C4-2B (cell line): ENCODE measurements around the gene RASSF7.

ENCODE experiments used
- H3K27ac ChIP-seq: fragments of 450-650 bp; 2 replicates; pipeline ENCODE4 v1.5.1; 2017
- ZFX ChIP-seq: fragments of 450-650 bp; IDR thresholded peaks from 2 replicates; pipeline ENCODE4 v1.6.1; 2017
- TF ChIP-seq, protein P1 (sequence below): fragments of 450-650 bp; conservative IDR thresholded peaks from 2 replicates; pipeline ENCODE4 v1.5.1; 2017; ENCODE audit warnings: mild to moderate bottlenecking

The RASSF7 gene

DNA sequence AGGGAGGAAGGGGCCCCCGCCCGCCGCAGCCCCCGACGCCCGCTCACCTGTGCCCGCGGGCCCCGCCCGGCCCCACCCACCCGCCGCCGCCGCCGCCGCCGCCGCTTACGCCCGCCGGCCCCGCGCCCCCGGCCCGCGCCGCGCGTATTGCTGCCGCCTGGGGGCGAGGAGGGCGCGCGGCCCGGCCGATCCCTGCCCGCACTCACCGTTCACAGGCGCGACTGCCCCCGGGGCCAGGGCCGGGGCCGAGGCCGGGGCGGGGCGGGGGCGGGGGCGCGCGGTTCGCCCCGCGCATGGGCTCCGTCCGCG lies 25.6 kb upstream of the RASSF7 start:
- TF ChIP-seq, protein P1, sequence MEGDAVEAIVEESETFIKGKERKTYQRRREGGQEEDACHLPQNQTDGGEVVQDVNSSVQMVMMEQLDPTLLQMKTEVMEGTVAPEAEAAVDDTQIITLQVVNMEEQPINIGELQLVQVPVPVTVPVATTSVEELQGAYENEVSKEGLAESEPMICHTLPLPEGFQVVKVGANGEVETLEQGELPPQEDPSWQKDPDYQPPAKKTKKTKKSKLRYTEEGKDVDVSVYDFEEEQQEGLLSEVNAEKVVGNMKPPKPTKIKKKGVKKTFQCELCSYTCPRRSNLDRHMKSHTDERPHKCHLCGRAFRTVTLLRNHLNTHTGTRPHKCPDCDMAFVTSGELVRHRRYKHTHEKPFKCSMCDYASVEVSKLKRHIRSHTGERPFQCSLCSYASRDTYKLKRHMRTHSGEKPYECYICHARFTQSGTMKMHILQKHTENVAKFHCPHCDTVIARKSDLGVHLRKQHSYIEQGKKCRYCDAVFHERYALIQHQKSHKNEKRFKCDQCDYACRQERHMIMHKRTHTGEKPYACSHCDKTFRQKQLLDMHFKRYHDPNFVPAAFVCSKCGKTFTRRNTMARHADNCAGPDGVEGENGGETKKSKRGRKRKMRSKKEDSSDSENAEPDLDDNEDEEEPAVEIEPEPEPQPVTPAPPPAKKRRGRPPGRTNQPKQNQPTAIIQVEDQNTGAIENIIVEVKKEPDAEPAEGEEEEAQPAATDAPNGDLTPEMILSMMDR, result peak; percentile 82
- TF ChIP-seq ZFX, result no peak
- H3K27ac ChIP-seq, result peak overlapping the region; percentile 95

DNA sequence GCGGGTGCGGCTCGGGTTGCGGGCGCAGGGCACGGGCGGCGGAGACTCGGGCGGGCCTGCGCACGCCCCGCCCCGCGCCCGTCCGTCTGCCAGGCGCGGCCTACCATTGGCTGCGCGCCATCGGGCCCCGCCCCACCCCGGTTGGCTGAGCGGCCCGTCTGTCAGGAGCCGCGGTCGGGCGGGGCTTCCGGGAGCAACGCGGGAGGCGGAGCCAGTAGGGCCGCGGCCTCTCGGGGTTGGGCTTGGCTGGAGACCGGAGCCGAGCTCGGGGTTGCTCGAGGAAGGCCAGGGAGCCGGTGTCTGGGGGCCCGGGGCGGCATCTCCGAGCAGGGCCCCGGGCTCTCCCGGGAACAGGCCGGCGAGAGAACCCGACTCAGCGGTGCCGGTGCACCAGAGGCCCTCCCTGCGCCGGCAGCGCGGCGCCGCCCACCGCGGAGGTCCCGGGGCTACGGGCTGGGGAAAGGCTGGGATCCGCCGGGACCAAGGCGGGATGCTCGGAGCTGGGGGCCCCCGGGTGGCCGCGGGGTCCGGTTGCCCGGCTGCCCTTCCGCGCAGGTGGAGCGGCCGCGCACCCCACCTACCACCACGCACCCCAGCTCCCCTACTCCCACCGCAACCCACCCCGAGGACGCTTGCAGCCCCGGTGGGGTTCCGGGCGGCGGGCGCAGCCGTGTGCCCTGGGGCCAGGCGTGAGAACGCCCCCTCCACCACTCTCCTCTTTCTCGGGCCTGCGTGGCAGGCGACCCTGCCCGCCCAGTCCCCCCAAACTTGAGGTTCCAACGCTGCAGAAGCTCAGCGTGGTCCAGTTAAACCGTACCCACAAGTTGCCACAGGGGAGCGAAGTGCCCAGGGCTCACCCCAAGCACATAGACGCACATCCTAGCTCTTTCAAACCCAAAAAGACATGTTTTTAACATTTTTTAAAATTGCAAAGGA lies 25.0 kb upstream of the RASSF7 start, which contains the start of gene HRAS:
Gene HRAS, minus strand, starts transcription at position 58 of the 936 bp plus-strand sequence.
- peak within 1 kb of the TSS; percentile 95 for H3K27ac ChIP-seq
- TF ChIP-seq ZFX, result no peak
- TF ChIP-seq, protein P1, result no peak; the same call in 1 of the 2 replicates

DNA sequence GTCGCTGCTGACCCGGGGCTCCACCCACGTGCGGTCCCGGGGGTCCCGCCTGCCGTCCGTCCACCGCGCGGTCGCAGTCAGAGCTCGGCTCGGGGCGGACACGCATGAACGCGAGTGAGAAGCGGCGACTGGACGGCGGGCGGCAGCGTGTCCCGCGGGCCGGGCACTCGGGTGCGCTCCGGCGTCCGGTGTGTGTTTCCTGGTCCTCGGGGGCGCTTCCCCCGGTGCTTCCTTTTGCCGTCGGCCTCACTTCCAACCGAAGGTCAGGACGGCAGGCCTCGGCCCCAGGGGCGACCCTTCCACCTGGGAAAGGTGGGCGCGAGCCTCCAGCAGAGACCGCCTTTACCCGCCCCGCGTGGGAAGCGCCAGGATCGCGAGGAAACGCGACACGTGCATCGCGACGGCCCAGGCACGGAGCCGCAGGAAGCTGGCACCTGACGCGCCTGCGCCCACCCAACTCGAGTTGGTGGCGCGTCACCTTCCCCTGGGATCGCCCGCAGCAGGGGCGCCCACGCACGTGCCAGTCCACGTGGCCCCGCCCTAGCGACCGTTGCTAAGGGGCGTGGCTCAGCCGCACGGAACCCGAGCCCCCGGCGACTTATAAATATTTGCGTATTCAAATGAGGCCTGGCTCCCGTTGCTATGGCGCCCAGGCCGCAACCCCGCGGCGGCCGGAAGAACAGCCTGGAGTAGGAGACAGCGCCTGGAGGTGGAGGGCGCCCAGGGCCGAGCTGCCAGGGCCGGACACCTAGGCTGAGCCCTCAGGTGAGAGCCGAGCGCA lies 23.7 kb upstream of the RASSF7 start, which contains the start of gene LRRC56:
Gene LRRC56, plus strand, starts transcription at position 687 of the 781 bp plus-strand sequence. CDS start 3,158 bp downstream, outside the sequence.
- no peak for TF ChIP-seq ZFX
- TF ChIP-seq, protein P1, result no peak
- H3K27ac ChIP-seq, result peak within 1 kb of the TSS; percentile 95

DNA sequence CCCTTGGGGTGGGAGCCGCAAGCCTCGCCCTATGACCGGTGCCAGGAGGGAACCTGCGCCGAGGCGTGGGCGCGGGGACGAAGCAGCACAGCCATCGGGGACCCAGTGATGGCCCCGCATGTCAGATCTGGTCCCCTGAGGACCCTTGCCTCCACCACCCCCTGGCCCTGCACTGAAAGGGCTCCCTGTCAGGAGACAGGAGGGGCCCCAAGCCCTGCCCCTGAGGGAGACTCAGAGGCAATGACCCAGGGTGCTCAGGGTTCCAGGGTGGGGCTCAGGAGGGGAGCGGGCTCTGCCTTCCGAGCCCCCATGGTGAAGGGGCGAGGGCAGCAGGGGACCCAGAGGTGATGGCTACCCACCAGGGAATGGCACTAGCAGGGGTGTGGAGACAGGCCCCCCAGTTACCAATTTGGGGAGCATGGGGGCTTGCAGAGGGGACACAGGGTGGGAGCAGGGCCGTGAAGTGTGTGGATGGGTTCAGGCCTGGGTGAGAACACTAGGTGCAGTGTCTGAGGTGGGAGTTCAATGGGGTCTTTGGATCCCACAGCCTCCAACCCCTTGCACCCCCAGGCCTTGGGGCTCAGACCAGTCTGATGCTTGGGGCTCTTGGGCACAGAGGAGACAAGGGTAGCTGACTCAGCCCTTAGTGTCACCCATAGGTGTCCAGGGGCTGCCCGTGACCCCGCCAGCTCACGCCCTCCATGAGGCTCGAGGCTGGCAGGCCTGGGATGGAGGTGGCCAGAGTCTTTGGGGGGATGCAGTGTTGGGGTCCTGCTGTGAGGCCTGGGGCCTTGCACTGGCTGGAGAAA lies 22.9 kb upstream of the RASSF7 start:
- peak overlapping the region; percentile 95 for H3K27ac ChIP-seq
- TF ChIP-seq ZFX, result no peak
- TF ChIP-seq, protein P1, result no peak

DNA sequence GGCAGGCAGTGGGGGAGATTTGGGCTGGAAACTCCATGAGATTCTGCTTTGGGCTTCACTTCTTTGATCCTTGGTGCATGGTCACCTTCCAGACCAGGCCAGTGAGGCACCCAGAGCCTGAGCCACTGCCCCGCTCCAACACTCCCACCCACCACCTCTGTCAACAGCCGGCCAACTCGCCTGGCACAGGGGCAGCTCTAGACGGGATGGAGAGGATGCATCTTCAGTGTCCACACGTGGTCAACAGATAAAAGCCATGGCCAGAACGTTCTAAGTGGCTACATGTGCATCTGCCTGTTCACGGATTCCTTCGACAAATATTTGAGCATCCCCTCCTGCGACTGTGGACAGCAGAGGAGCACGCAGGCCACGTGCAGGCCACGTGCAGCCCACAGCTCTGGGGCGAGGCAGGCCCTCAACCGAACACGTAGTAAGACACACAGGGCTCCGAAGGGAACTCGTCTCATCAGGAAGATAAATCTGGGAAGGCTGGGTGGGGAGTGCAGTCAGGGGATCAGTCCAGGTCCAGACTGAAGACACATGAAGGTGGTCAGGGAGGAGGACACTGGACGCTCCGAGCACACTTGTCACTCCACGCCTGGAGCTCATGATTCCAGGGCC lies 22.2 kb upstream of the RASSF7 start:
- TF ChIP-seq, protein P1, result no peak
- no peak for TF ChIP-seq ZFX

DNA sequence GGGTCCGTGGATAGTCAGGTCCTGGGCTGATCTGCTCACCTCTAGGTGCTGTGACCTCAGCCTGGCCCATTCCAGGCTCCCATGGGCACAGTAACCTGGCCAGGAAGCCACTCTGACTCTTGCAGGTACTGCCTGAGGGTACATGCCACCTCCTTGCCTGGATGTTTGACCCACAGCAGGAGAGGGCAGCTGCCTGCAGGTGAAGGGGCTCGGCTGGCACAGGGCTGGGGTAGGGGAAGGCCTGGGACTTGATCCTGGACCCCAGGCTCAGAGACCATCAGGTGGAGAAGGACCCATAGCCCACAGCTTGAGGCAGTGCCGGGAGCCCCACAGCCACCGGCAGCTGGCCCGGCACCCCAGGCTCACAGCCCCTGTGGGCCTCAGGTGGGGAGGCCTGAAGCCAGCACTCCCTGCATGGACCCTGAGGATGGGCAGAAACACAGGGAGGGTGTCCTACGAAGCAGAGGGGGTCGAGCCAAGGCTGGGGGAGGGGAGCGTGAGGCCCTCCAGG lies 20.7 kb upstream of the RASSF7 start:
- no peak overlapping the region for H3K27ac ChIP-seq
- no peak for TF ChIP-seq ZFX
- TF ChIP-seq, protein P1, result no peak

More for the DNA sequence above, 22.2 kb upstream of the RASSF7 start:
- peak overlapping the region; percentile 95; the same call in 1 of the 2 replicates for H3K27ac ChIP-seq
